Transverse colon (tissue), 4 donors: ENCODE results near the gene RABL6.

Experiments
- EP300 ChIP-seq: sonication (generic); formaldehyde crosslinking; IDR thresholded peaks from one replicate; pipeline ENCODE4 v1.6.1; 2017; ENCODE audit warnings: antibody characterized with exemption, low read depth
- POLR2A ChIP-seq: fragments of 450-650 bp; IDR thresholded peaks from one replicate; pipeline ENCODE4 v1.6.1; 2016; ENCODE audit warnings: antibody characterized with exemption, mild to moderate bottlenecking, moderate library complexity
- POLR2AphosphoS5 ChIP-seq, 3 donors: sonication (generic); formaldehyde crosslinking; IDR thresholded peaks; one replicate each; pipeline ENCODE4 v1.6.1; 2016; ENCODE audit warnings: antibody characterized with exemption in 3 of 3
- TF ChIP-seq, protein P1 (sequence below), 5 experiments: fragments of 200-600 bp in 3 of 5; fragments of 450-650 bp in 2 of 5; sonication (generic) in 3 of 5; IDR thresholded peaks; 1 replicate in 2 of 5; 2 replicates in 3 of 5; pipeline ENCODE4 v1.5.1; 2016 to 2017; ENCODE audit warnings: antibody characterized with exemption in 5 of 5, inconsistent platforms in 3 of 5, mild to moderate bottlenecking in 2 of 5, moderate library complexity in 1 of 5

DNA sequence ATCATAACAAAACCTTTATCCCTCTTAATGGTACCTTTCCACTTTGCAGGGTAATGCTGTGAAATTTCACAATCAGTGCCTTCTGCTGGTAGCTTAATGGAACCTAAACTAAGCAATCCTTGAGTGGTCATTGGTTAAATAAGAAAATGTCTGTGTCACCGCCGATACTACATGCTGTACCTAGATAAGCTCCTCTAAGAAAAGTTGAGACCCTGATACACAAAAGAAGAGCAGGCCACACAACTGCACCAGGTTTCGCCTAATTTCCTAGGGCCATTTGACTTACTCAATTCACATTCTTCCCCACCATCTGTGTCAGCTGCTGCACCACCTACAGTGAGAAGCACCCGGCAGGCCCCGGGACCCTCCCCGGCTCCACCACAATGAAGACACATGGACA lies 67.4 kb downstream of the RABL6 start:
- TF ChIP-seq, protein P1, sequence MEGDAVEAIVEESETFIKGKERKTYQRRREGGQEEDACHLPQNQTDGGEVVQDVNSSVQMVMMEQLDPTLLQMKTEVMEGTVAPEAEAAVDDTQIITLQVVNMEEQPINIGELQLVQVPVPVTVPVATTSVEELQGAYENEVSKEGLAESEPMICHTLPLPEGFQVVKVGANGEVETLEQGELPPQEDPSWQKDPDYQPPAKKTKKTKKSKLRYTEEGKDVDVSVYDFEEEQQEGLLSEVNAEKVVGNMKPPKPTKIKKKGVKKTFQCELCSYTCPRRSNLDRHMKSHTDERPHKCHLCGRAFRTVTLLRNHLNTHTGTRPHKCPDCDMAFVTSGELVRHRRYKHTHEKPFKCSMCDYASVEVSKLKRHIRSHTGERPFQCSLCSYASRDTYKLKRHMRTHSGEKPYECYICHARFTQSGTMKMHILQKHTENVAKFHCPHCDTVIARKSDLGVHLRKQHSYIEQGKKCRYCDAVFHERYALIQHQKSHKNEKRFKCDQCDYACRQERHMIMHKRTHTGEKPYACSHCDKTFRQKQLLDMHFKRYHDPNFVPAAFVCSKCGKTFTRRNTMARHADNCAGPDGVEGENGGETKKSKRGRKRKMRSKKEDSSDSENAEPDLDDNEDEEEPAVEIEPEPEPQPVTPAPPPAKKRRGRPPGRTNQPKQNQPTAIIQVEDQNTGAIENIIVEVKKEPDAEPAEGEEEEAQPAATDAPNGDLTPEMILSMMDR (IDR thresholded peaks at IDR 0.05) = no peak
- TF ChIP-seq POLR2A (no peak), POLR2AphosphoS5 (IDR thresholded peaks at IDR 0.05) (no peak), EP300 (no peak)
